K562 (cell line): ENCODE measurements around the gene AMBRA1. TPM values are rescaled to one million over a fixed set of nuclear protein-coding genes. Genes with fewer than 3 reads are reported as not detected.

Experiments used
- BDP1 ChIP-seq: IDR thresholded peaks from 3 replicates; pipeline ENCODE4 v1.6.1; 2011; ENCODE audit not compliant: insufficient read length, insufficient read depth
- CHD2 ChIP-seq: IDR thresholded peaks from 2 replicates; pipeline ENCODE4 v1.6.1; 2011; ENCODE audit warnings: low read depth, low read length
- E2F3 ChIP-seq: fragments of 250-450 bp; sonication (Bioruptor Pico); IDR thresholded peaks from 2 replicates; pipeline ENCODE4 v1.4.0; 2020; ENCODE audit warnings: mild to moderate bottlenecking
- EP300 ChIP-seq: IDR thresholded peaks from 2 replicates; pipeline ENCODE4 v1.6.1; 2012; ENCODE audit warnings: low read length, improper control_type of control experiment
- FOXK2 ChIP-seq, 2 experiments: fragments of 450-650 bp; IDR thresholded peaks in 1 of 2; conservative IDR thresholded peaks in 1 of 2; 2 replicates each; pipeline ENCODE4 v1.6.1; 2016; ENCODE audit warnings: low read depth in 2 of 2, mild to moderate bottlenecking in 1 of 2
- HNRNPL ChIP-seq: fragments of 200-400 bp; formaldehyde crosslinking; IDR thresholded peaks from 2 replicates; pipeline ENCODE4 v1.6.1; 2017; ENCODE audit warnings: low read depth, mild to moderate bottlenecking, low read length
- MLX ChIP-seq, 2 experiments: fragments of 450-650 bp in 1 of 2; sonication (generic) in 1 of 2; formaldehyde crosslinking; conservative IDR thresholded peaks; 2 replicates each; pipeline versions ENCODE4 v1.4.0 to v1.8.1; 2020 to 2022; ENCODE audit warnings: mild to moderate bottlenecking in 1 of 2, missing genetic modification reagents in 1 of 2
- PBX2 ChIP-seq, 2 experiments: IDR thresholded peaks in 1 of 2; conservative IDR thresholded peaks in 1 of 2; 2 replicates each; pipeline ENCODE4 v1.6.1; 2016; ENCODE audit warnings: low read depth in 2 of 2, mild to moderate bottlenecking in 1 of 2, missing compliant biosample characterization in 1 of 2, missing genetic modification characterization in 1 of 2, moderate library complexity in 1 of 2
- PHF20 ChIP-seq: fragments of 450-650 bp; IDR thresholded peaks from 2 replicates; pipeline ENCODE4 v1.6.1; 2018; ENCODE audit not compliant: partially characterized antibody
- POLR2AphosphoS2 ChIP-seq: IDR thresholded peaks from 2 replicates; pipeline ENCODE4 v1.6.1; 2012; ENCODE audit warnings: low read length, improper control_type of control experiment
- POLR2B ChIP-seq: fragments of 450-650 bp; IDR thresholded peaks from 2 replicates; pipeline ENCODE4 v1.6.1; 2018; ENCODE audit warnings: low read depth; ENCODE audit not compliant: partially characterized antibody
- POLR3G ChIP-seq: IDR thresholded peaks from 2 replicates; pipeline ENCODE4 v1.6.1; 2011; ENCODE audit not compliant: insufficient read length, insufficient replicate concordance; ENCODE audit errors: extremely low read depth
- PPARD ChIP-seq: fragments of 250-450 bp; sonication (Bioruptor Pico); IDR thresholded peaks from 2 replicates; pipeline ENCODE4 v1.8.0; 2022; ENCODE audit warnings: inconsistent platforms, mild to moderate bottlenecking, moderate library complexity
- TAL1 ChIP-seq: fragments of 450-650 bp; IDR thresholded peaks from 2 replicates; pipeline ENCODE4 v1.6.1; 2016; ENCODE audit warnings: mild to moderate bottlenecking
- U2AF1 ChIP-seq: fragments of 200-400 bp; formaldehyde crosslinking; optimal IDR thresholded peaks from 2 replicates; pipeline ENCODE3; 2017; ENCODE audit warnings: mild to moderate bottlenecking, low read depth, low read length, moderate library complexity
- ZBTB1 ChIP-seq: sonication (generic); formaldehyde crosslinking; IDR thresholded peaks from 2 replicates; pipeline ENCODE4 v1.8.1; 2023; ENCODE audit warnings: missing genetic modification reagents, low read depth, mild to moderate bottlenecking, borderline replicate concordance
- ZFPM2 ChIP-seq: fragments of 250-450 bp; sonication (Bioruptor Pico); IDR thresholded peaks from 2 replicates; pipeline ENCODE4 v1.5.1; 2022; ENCODE audit warnings: mild to moderate bottlenecking
- ZNF12 ChIP-seq: sonication (generic); formaldehyde crosslinking; IDR thresholded peaks from 2 replicates; pipeline ENCODE4 v1.4.0; 2020; ENCODE audit warnings: mild to moderate bottlenecking, missing genetic modification reagents
- ZNF165 ChIP-seq: fragments of 250-450 bp; sonication (Bioruptor Pico); IDR thresholded peaks from 2 replicates; pipeline ENCODE4 v1.4.0; 2020; ENCODE audit warnings: borderline replicate concordance
- ZNF518B ChIP-seq: fragments of 250-450 bp; sonication (Bioruptor Pico); IDR thresholded peaks from 2 replicates; pipeline ENCODE4 v1.5.0; 2021; ENCODE audit warnings: mild to moderate bottlenecking, moderate library complexity
- polyA plus RNA-seq, 8 experiments: library from polyadenylated mRNA; depleted of rRNA in 4 of 8; stranded (reverse) in 5 of 8; unstranded in 3 of 8; fragments of >200 nt; fragmentation: Nextera tagmentation in 2 of 8; fragmentation: Illumina TruSeq in 1 of 8; extraction: Ambion mirVana in 2 of 8; extraction: Trizol in 1 of 8; gene quantifications; 2 replicates each; pipeline versions ENCODE4 v1.2.1 to v1.2.3, GENCODE V29; 2011 to 2014; ENCODE audit warnings: inconsistent platforms in 1 of 8, missing spikeins in 1 of 8
- total RNA-seq, 7 experiments: library from RNA; depleted of rRNA in 6 of 7; stranded (reverse); fragments of >200 nt in 6 of 7; fragmentation: Illumina TruSeq in 2 of 7; extraction: Trizol in 2 of 7; gene quantifications; 2 replicates each; pipeline versions ENCODE4 v1.2.1 to v1.2.3, GENCODE V29; 2011 to 2021; ENCODE audit warnings: low replicate concordance in 1 of 7

The AMBRA1 gene
- total and polyA plus RNA-seq, 9 of the 15 experiments (the other 6 are each of a cell fraction or from before 2014, with no cell fraction given), result 0.15 to 24.5 (median 13.0) TPM

GRCh38 chr11:46426233-46426991, 167.4 kb downstream of the AMBRA1 start (continued):
- no peak for TF ChIP-seq POLR3G
- no peak for TF ChIP-seq U2AF1
- TF ChIP-seq EP300, result peak; percentile 22; the same call in 1 of the 2 replicates
- TF ChIP-seq TAL1, result peak; percentile 35; the same call in 1 of the 2 replicates
- TF ChIP-seq PBX2 (CRISPR knock-in tag; IDR thresholded peaks at IDR 0.05; ENCODE audit: low read depth), result peak; percentile 5; the same call in 1 of the 2 replicates
- peak; percentile 96 for TF ChIP-seq PBX2 (tag; conservative IDR thresholded peaks at IDR 0.05; ENCODE audit: low read depth)
- TF ChIP-seq CHD2, result no peak
- no peak for TF ChIP-seq HNRNPL
- TF ChIP-seq MLX (CRISPR knock-in tag; conservative IDR thresholded peaks at IDR 0.05), result no peak
- TF ChIP-seq ZFPM2 (CRISPR knock-in tag), result no peak
- no peak for TF ChIP-seq POLR2B
- no peak for TF ChIP-seq POLR2AphosphoS2
- TF ChIP-seq FOXK2 (conservative IDR thresholded peaks at IDR 0.05 in 1 of 2, IDR thresholded peaks at IDR 0.05 in 1 of 2; ENCODE audit: low read depth in 2 of 2), result no peak
- TF ChIP-seq ZNF165 (CRISPR knock-in tag), result no peak
- no peak for TF ChIP-seq PHF20
- TF ChIP-seq ZBTB1 (CRISPR knock-in tag), result no peak
- TF ChIP-seq E2F3 (CRISPR knock-in tag), result no peak
- TF ChIP-seq PPARD (CRISPR knock-in tag), result no peak
- TF ChIP-seq ZNF12, result no peak
- TF ChIP-seq ZNF518B (CRISPR knock-in tag), result no peak
- TF ChIP-seq BDP1, result no peak
